Esophagus muscularis mucosa (tissue), 3 donors: ENCODE measurements around the gene FAM47E.

ENCODE experiments used
- CTCF ChIP-seq, 3 experiments: fragments of 200-600 bp in 2 of 3; fragments of 450-650 bp in 1 of 3; sonication (generic) in 2 of 3; IDR thresholded peaks; one replicate each; pipeline ENCODE4 v1.5.1; 2017 to 2019; ENCODE audit warnings: antibody characterized with exemption in 3 of 3, mild to moderate bottlenecking in 2 of 3, moderate library complexity in 1 of 3
- POLR2AphosphoS5 ChIP-seq, 2 donors: sonication (generic); formaldehyde crosslinking; IDR thresholded peaks; one replicate each; pipeline ENCODE4 v1.6.1; 2017; ENCODE audit warnings: antibody characterized with exemption in 2 of 2

- TF ChIP-seq CTCF (IDR thresholded peaks at IDR 0.05) (no peak), POLR2AphosphoS5 (IDR thresholded peaks at IDR 0.05) (no peak)
These were observed 27.4 kb upstream of the FAM47E start for GRCh38 chr4:76224171-76224570.
